ENCODE data around the gene URB1.

DNA sequence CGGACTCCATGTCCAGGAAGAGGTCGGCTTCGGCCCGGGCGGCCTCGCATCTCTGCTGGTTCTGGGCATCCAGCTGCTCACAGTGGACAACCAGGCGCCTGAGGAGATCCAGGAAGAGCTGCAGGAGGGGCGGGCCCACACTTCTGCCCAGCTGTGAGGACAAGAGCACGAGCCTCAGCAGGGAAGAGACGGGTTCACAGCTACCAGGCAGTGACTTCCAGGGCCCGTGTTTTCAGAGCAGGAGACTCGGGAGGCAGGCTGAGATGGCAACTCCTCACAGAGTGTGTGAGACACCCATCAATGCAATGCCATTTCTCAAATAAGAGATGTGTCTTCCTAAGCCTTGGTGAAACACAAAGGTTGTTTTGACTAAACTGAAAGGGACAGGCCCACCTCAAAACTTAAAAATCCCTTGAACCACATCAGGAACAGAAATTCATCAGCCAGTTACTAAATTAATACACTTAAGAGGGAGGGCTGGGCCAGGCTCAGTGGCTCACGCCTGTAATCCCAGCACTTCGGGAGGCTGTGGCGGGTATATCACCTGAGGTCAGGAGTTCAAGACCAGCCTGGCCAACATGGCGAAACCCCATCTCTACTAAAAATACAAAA lies 43.4 kb downstream of the URB1 start:
- TF ChIP-seq, protein P1, sequence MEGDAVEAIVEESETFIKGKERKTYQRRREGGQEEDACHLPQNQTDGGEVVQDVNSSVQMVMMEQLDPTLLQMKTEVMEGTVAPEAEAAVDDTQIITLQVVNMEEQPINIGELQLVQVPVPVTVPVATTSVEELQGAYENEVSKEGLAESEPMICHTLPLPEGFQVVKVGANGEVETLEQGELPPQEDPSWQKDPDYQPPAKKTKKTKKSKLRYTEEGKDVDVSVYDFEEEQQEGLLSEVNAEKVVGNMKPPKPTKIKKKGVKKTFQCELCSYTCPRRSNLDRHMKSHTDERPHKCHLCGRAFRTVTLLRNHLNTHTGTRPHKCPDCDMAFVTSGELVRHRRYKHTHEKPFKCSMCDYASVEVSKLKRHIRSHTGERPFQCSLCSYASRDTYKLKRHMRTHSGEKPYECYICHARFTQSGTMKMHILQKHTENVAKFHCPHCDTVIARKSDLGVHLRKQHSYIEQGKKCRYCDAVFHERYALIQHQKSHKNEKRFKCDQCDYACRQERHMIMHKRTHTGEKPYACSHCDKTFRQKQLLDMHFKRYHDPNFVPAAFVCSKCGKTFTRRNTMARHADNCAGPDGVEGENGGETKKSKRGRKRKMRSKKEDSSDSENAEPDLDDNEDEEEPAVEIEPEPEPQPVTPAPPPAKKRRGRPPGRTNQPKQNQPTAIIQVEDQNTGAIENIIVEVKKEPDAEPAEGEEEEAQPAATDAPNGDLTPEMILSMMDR (IDR thresholded peaks at IDR 0.05): no peak
- no peak for TF ChIP-seq ZFX (IDR thresholded peaks at IDR 0.05; ENCODE audit: borderline replicate concordance)

Data from 22Rv1 (cell line).